Measurements from ENCODE around the gene DUSP9. TPM values are rescaled to one million over a fixed set of nuclear protein-coding genes. Genes with fewer than 3 reads are reported as not detected.
A peak's percentile ranks its signal among the peaks of the same experiment; 100 is the strongest.

The DUSP9 gene
- total RNA-seq, 1 donor from 2014 or later: not detected

GRCh38 chrX:153608806-153609205 lies 38.2 kb upstream of the DUSP9 start:
- H3K4me1 ChIP-seq: no peaks in the 10 kb centered on the region
- no peak for DNase-seq (ENCODE audit: low spot score in 2 of 2)
- no peak overlapping the region for H3K27ac ChIP-seq
- no peaks in the 10 kb centered on the region for H3K9me3 ChIP-seq
- no peak for TF ChIP-seq CTCF (IDR thresholded peaks at IDR 0.05)
- no peaks in the 10 kb centered on the region for H3K27me3 ChIP-seq
- H3K4me3 ChIP-seq: no peak overlapping the region
- no peaks in the 10 kb centered on the region for H3K36me3 ChIP-seq
- intact Hi-C loops (cut with DNase I): no loop called here

DNA sequence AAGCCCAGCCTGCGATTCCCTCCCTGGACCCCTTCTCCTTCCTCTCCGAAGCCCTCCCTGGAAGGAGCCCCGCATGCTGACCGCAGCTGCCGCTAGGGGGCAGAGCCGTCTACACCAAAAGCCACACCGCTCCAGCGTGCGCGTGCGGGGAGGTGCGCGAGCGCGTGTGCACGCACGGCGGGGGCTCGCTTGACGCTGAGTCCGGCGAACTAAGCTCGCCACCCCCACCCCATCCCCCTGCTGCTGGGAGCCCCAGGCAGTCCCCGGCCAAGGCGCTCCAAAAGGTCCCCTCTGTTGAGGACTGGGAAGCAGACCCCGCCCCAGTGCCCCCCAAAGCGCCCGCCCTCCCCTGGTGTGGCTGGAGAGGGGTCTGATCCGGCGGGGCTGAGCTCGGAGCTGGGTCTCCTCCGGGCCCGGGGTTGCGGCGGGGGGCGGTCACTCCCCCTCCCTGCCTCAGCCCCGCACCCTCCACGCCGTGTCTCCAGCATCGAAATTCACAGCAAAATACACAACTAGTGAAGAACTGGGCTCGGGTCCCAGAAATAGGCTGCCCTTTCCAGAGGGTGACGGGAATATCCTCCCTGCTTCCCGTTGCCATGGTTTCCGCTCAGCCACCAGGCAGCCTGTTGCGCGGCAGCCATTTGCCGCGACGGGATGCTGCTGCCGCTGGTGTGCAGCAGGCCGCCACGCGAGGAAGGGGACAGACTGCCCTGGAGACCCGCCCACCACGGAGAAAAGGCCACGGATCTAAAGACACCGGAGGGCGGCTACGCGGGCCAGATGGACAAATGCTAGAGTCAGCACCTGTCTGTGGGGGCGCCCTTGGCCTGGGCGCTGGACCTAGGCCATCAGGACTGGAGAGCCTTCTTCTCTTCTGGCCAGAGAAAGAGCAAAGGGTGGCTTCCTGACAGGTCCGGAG lies 36.8 kb upstream of the DUSP9 start:
- Histone ChIP-seq H3K4me1 (no peaks in the 10 kb centered on the region), H3K27ac (no peak overlapping the region)
- peak in 1 of 2 donors; percentile 83 for DNase-seq (ENCODE audit: low spot score in 2 of 2)

GRCh38 chrX:153610836-153611213 lies 36.2 kb upstream of the DUSP9 start:
- Histone ChIP-seq H3K36me3 (no peaks in the 10 kb centered on the region), H3K27ac (no peak overlapping the region), H3K9me3 (no peaks in the 10 kb centered on the region), H3K4me3 (peak overlapping the region in 1 of 2 donors; percentile 66), H3K4me1 (no peaks in the 10 kb centered on the region), H3K27me3 (no peaks in the 10 kb centered on the region)
- TF ChIP-seq CTCF (IDR thresholded peaks at IDR 0.05): no peak
- DNase-seq (ENCODE audit: low spot score in 2 of 2): no peak
- intact Hi-C loops (cut with DNase I): loop anchor here (1.0 to 2.0 kb wide), 2 partner anchors 58 to 97 kb away; no protein-coding TSS in a partner anchor

More for the DNA sequence above, 36.8 kb upstream of the DUSP9 start:
- H3K27me3 ChIP-seq: no peaks in the 10 kb centered on the region
- intact Hi-C loops (cut with DNase I): loop anchor here (1.0 to 2.0 kb wide), 2 partner anchors 59 to 98 kb away; no protein-coding TSS in a partner anchor
- H3K9me3 ChIP-seq: no peaks in the 10 kb centered on the region
- peak overlapping the region; percentile 34 to 66 for H3K4me3 ChIP-seq
- TF ChIP-seq CTCF (IDR thresholded peaks at IDR 0.05): peak; percentile 66 to 78 (median 66)
- no peaks in the 10 kb centered on the region for H3K36me3 ChIP-seq

DNA sequence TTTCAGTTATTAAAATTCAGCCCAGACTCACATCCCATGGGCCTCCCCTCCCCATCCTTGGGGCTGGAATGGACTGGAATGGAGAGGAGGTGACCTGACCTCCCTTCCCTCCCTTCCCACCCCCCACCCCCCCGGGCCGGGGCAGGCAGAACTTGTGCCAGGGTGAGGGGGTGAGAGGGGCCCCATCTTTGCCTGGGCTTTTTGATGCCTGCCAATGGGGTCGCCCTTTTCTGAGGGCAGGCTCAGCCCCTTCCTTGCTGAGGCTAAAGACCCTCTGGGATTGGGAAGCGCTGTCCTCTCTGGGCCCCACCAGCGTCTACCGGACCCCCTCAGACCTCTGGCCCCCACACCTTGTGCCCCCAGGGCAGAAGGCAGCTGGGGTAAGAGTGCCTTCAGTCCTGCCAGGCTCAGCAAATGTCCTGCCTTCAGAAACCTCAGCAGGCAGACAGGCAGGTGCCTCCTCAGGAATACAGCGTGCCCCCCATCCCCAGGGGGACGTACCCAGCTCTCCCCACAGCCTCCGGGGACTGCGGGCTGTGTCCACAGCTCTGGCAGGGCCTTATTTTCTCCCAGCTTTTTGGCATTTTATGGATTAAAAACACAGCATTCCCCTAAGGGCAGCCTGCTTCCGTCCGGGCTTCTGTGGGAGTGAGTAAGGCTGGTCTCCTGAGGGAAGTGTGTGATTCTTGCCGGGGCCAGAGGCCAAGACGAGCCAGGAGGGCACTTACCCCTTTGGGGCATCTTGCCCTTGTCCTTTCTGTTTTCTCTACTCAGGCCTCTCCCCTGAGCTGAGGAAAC lies 35.5 kb upstream of the DUSP9 start:
- no peaks in the 10 kb centered on the region for H3K36me3 ChIP-seq

More for the DNA sequence above, 35.5 kb upstream of the DUSP9 start:
- Histone ChIP-seq H3K9me3 (no peaks in the 10 kb centered on the region), H3K27me3 (no peaks in the 10 kb centered on the region), H3K4me1 (no peaks in the 10 kb centered on the region), H3K4me3 (no peak overlapping the region), H3K27ac (no peak overlapping the region)
- intact Hi-C loops (cut with DNase I): loop anchor here (2.0 kb wide), 1 partner anchor 57 kb away; no protein-coding TSS in a partner anchor
- no peak for TF ChIP-seq CTCF (IDR thresholded peaks at IDR 0.05)
- peak in 1 of 2 donors; percentile 55 for DNase-seq (ENCODE audit: low spot score in 2 of 2)

All from ascending aorta (tissue), 2 donors.